ENCODE data around the gene ZNF217.
"Not testable (repeated sequence)": the region's sequence is repeated elsewhere in the genome, so short reads cannot be mapped to it uniquely, and the experiment has no call there.

DNA sequence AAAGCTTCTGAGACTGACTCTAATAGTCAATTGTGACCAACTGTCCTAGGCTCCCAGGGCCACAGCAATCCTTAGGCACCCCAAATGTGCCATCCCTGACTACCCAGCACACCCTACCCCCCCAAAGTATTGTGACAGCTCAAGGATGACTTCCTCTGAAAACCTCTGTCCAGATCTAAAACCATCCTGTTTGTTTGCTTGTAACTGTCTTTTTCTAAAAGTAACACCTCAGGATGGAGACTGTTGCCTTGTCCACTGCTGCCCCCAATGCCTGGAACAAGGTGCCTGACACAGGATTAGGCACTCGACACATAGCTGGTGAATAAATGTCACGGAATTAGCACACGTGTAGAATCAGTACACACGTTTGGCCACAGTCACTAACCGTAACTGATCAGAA, 7.7 kb downstream of the ZNF217 start:
- TF ChIP-seq, protein P1, sequence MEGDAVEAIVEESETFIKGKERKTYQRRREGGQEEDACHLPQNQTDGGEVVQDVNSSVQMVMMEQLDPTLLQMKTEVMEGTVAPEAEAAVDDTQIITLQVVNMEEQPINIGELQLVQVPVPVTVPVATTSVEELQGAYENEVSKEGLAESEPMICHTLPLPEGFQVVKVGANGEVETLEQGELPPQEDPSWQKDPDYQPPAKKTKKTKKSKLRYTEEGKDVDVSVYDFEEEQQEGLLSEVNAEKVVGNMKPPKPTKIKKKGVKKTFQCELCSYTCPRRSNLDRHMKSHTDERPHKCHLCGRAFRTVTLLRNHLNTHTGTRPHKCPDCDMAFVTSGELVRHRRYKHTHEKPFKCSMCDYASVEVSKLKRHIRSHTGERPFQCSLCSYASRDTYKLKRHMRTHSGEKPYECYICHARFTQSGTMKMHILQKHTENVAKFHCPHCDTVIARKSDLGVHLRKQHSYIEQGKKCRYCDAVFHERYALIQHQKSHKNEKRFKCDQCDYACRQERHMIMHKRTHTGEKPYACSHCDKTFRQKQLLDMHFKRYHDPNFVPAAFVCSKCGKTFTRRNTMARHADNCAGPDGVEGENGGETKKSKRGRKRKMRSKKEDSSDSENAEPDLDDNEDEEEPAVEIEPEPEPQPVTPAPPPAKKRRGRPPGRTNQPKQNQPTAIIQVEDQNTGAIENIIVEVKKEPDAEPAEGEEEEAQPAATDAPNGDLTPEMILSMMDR (IDR thresholded peaks at IDR 0.05), result not testable (repeated sequence)
- TF ChIP-seq POLR2A (IDR thresholded peaks at IDR 0.05), result not testable (repeated sequence)
